Activated naive CD8-positive, alpha-beta T cell treated with anti-CD3 and anti-CD28 coated beads for 36 hours (primary cell): ENCODE results near the gene SPECC1L. TPM values are rescaled to one million over a fixed set of nuclear protein-coding genes. Genes with fewer than 3 reads are reported as not detected.
"Not testable (repeated sequence)": the region's sequence is repeated elsewhere in the genome, so short reads cannot be mapped to it uniquely, and the experiment has no call there.

Source experiments
- DNase-seq: peaks from one replicate; pipeline ENCODE4 v3.0.0; 2021
- H3K27ac Mint-ChIP-seq: one replicate; pipeline ENCODE4 v1.8.0; 2022; ENCODE audit warnings: mild to moderate bottlenecking, moderate library complexity, mixed read lengths
- H3K27me3 Mint-ChIP-seq: one replicate; pipeline ENCODE4 v1.8.0; 2022; ENCODE audit warnings: mild to moderate bottlenecking, mixed read lengths
- H3K36me3 Mint-ChIP-seq: one replicate; pipeline ENCODE4 v1.8.0; 2021; ENCODE audit warnings: mild to moderate bottlenecking, mixed read lengths
- H3K4me1 Mint-ChIP-seq: one replicate; pipeline ENCODE4 v1.8.0; 2021; ENCODE audit warnings: mixed read lengths
- H3K4me3 Mint-ChIP-seq: one replicate; pipeline ENCODE4 v1.8.0; 2022; ENCODE audit warnings: mild to moderate bottlenecking, moderate library complexity, mixed read lengths
- H3K9me3 Mint-ChIP-seq: one replicate; pipeline ENCODE4 v1.8.0; 2022; ENCODE audit warnings: mixed read lengths
- total RNA-seq, 2 experiments: library from RNA; stranded (reverse); gene quantifications; one replicate each; pipeline ENCODE4 v1.2.3, GENCODE V29; 2021

The SPECC1L gene, protein sequence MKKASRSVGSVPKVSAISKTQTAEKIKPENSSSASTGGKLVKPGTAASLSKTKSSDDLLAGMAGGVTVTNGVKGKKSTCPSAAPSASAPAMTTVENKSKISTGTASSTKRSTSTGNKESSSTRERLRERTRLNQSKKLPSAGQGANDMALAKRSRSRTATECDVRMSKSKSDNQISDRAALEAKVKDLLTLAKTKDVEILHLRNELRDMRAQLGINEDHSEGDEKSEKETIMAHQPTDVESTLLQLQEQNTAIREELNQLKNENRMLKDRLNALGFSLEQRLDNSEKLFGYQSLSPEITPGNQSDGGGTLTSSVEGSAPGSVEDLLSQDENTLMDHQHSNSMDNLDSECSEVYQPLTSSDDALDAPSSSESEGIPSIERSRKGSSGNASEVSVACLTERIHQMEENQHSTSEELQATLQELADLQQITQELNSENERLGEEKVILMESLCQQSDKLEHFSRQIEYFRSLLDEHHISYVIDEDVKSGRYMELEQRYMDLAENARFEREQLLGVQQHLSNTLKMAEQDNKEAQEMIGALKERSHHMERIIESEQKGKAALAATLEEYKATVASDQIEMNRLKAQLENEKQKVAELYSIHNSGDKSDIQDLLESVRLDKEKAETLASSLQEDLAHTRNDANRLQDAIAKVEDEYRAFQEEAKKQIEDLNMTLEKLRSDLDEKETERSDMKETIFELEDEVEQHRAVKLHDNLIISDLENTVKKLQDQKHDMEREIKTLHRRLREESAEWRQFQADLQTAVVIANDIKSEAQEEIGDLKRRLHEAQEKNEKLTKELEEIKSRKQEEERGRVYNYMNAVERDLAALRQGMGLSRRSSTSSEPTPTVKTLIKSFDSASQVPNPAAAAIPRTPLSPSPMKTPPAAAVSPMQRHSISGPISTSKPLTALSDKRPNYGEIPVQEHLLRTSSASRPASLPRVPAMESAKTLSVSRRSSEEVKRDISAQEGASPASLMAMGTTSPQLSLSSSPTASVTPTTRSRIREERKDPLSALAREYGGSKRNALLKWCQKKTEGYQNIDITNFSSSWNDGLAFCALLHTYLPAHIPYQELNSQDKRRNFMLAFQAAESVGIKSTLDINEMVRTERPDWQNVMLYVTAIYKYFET
- total RNA-seq: 10 to 100 TPM; 46.3 to 47.7 TPM

DNA sequence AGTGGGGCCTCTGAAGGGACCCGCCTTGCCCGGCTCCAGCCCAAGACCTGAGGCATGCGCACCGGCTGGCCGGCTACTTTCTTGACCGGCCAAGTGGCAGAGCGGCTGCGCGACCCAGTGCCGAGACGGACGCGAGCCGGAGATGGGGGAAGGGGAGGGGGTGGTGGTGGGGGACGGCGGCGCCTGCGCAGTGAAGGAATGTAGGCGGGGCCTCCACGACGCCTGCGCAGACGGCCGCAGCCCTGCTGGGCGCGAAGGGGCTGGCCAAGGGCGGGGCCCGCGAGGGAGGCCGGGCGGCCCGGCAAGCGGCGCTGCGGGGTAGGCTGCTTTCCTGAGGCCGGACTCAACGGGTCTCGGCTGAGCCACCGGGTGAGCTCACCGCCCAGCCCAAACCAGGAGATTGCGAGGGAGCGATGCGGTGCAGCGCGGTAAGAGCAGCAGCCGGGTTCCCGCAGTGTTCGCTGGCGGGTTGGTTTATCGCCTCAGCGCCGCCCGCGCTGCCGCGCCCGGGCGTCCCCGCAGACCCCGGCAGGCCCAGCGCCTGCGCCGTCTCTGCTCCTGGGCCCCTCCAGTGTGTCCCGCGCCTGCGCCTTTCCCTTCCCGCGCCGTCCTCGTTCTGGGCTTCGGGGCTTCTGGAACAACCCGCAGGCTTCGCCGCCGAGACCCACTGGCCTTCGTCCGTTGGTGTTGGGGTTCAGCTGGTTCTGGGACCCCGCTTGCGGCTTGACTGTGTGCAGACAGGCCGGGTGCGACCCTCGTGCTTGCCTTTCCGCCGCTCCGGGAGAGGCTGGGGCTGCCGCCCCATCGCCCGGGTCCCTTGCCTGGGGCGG is at the start of gene SPECC1L:
Gene SPECC1L, plus strand, starts transcription at position 276 of the 830 bp plus-strand sequence. CDS start 31,401 bp downstream, outside the sequence.
- Mint-ChIP-seq H3K36me3 (peaks cover 8% of the 10 kb centered on the region), H3K4me1 (peaks cover 34% of the 10 kb centered on the region), H3K27ac (peak within 1 kb of the TSS; percentile 94), H3K27me3 (no peaks in the 10 kb centered on the region), H3K9me3 (no peaks in the 10 kb centered on the region), H3K4me3 (peak within 1 kb of the TSS; percentile 86)
- DNase-seq: peak; percentile 94

DNA sequence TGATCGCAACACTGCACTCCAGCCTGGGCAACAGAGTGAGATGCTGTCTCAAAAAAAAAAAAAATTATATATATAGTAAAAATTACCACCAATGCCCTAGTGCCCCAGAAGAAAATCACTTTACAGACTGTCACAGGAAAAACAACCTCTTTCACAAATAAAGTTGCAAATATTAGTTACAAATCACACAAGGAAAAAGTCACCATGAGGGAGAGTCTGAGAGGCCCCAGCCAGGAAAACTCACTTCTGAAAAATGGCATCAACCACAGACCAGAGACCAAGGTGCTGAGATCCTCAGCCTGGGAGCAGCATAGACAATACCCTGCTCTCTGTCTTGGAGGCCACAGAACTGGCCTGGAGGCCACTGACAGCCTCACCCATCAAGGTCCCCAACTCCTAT is 46.2 kb upstream of the SPECC1L start:
- no peaks in the 10 kb centered on the region for H3K4me1 Mint-ChIP-seq
- H3K36me3 Mint-ChIP-seq: no peaks in the 10 kb centered on the region
- peaks cover 2% of the 10 kb centered on the region for H3K9me3 Mint-ChIP-seq
- H3K27ac Mint-ChIP-seq: no peak overlapping the region
- H3K4me3 Mint-ChIP-seq: no peak overlapping the region
- no peak for DNase-seq
- H3K27me3 Mint-ChIP-seq: no peaks in the 10 kb centered on the region

DNA sequence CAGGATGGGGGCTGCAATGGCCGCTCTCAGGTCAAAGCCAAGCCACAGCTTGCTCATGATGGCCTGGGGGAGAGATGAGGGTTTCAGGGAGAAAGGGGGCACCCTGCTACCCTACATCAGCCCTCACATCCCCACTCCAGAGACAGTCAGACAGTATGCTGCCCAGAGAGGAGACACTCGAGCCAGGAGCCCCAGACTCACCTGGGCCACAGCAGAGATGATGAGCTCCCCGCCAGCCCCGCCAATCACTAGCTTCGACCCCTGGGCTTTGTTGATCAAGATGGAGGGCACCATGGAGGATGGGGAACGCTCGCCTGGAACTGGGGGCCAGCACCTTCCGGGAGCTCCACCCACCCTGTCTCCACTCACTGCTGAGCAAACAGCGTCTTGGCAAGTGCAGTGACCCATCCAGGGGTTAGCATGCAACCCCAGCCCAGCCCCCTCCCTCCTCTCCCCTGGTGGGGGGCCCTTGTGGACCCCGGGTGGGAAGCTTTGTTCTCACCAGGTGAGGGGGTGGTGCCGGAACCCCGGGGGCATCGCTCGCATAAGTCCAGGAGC is 45.5 kb upstream of the SPECC1L start:
- no peaks in the 10 kb centered on the region for H3K36me3 Mint-ChIP-seq
- DNase-seq: no peak
- no peak overlapping the region for H3K4me3 Mint-ChIP-seq
- no peaks in the 10 kb centered on the region for H3K4me1 Mint-ChIP-seq
- H3K27ac Mint-ChIP-seq: no peak overlapping the region
- no peaks in the 10 kb centered on the region for H3K27me3 Mint-ChIP-seq
- H3K9me3 Mint-ChIP-seq: peaks cover 2% of the 10 kb centered on the region

DNA sequence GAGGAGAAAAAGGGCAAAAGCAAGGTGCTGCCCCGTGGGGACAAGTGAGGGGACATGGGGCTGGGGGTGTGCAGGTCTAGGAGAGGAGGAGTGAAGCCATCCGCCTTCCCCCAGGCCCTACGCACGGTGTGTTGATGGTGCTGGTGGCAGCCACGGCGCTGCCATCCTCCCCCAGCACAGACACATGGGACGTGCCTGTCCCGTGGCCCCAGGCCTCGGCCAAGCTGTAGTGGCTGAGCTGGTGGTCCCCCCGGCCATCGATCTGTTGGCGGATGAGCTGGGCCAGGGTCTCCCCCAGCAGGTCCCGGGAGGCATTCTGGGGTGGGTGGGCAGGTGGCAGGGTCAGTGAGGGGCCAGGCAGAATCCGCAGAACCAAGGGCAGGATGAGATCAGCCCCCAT is 44.7 kb upstream of the SPECC1L start:
- DNase-seq: no peak
- H3K36me3 Mint-ChIP-seq: no peaks in the 10 kb centered on the region
- H3K4me1 Mint-ChIP-seq: no peaks in the 10 kb centered on the region
- H3K27ac Mint-ChIP-seq: no peak overlapping the region
- no peak overlapping the region for H3K4me3 Mint-ChIP-seq
- no peaks in the 10 kb centered on the region for H3K27me3 Mint-ChIP-seq
- peaks cover 2% of the 10 kb centered on the region for H3K9me3 Mint-ChIP-seq

DNA sequence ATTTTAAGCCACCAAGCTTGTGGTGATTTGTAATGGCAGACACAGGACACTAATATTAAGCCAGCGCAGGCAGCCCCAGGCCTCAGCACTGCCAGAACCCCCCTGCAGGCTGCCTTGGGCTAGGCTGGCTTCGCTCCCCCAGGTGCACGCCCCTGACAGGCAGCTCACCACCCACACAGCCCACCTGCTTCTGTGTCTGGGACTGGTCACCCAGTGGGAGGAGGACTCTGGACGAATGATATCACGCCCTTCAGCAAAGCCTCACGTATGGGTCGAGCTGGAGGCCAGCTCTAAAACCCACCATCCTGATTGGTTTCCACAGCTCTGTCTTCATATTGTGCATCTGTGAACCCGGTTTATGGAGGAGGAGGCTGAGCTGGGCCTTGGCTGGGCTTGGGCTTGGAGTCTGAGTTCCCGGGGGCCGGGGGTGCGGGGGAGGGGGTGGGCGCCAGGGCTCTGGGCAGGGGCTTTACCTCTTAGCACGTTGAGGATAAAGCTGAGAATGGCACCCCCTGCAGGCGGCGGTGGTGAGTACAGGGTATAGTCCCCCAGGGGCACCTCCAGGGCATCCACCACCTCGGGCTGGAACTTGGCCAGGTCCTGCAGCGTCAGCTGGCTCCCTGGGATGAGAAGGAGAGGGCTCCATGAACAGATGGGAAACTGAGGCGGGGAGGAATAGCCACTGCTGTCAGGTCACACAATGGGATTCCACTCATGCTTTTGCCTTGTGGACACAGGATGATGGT is 39.5 kb upstream of the SPECC1L start:
- no peak overlapping the region for H3K27ac Mint-ChIP-seq
- no peaks in the 10 kb centered on the region for H3K27me3 Mint-ChIP-seq
- peak; percentile 53 for DNase-seq
- no peaks in the 10 kb centered on the region for H3K36me3 Mint-ChIP-seq
- H3K4me3 Mint-ChIP-seq: no peak overlapping the region
- H3K9me3 Mint-ChIP-seq: no peaks in the 10 kb centered on the region
- H3K4me1 Mint-ChIP-seq: peaks cover 1% of the 10 kb centered on the region

DNA sequence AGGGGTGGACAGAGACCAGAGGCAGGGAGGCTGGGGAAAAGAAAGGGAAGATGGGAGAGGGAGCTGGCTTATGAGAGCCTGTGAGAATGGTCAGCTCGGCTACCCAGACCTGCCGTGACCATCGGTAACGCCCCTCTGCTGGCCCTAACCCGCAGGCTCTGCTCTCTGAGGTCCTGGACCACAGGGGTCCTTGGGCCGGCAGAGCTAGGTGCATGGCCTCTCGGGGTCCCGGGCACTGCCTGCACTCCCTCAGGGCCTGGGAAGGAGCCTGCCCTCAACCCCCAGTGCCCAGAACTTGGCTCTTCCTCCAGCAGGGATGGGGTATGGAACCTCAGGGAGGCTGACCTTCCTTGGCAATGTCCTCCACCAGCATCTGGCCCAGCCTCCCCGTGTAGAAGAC is 38.9 kb upstream of the SPECC1L start:
- Mint-ChIP-seq H3K4me1 (peaks cover 1% of the 10 kb centered on the region), H3K27ac (no peak overlapping the region), H3K9me3 (no peaks in the 10 kb centered on the region)

DNA sequence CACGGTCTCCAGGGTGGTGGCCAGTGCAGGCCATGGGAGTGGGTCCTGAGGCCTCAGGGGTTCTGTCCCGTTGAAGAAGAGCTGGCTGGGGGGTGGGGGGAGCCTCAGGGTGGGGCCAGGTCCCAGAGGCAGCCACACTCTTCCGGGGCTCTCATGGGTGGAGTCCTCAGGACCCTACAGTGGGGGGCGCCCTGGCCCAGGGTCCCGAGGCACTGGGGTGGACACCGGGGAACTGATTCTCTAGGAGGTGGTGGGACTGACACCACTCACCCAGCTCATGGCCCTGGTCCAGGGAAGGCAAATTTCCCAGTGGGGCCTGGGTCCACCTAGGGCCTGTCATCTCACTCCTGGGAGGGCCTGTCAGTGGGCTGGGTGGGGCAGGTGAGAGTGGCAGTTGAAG is 38.5 kb upstream of the SPECC1L start:
- H3K27me3 Mint-ChIP-seq: no peaks in the 10 kb centered on the region
- DNase-seq: no peak
- H3K27ac Mint-ChIP-seq: no peak overlapping the region
- H3K4me1 Mint-ChIP-seq: peaks cover 1% of the 10 kb centered on the region
- no peak overlapping the region for H3K4me3 Mint-ChIP-seq
- no peaks in the 10 kb centered on the region for H3K9me3 Mint-ChIP-seq
- no peaks in the 10 kb centered on the region for H3K36me3 Mint-ChIP-seq

More for the DNA sequence above, 38.9 kb upstream of the SPECC1L start:
- Mint-ChIP-seq H3K27me3 (no peaks in the 10 kb centered on the region), H3K36me3 (no peaks in the 10 kb centered on the region), H3K4me3 (no peak overlapping the region)
- no peak for DNase-seq

DNA sequence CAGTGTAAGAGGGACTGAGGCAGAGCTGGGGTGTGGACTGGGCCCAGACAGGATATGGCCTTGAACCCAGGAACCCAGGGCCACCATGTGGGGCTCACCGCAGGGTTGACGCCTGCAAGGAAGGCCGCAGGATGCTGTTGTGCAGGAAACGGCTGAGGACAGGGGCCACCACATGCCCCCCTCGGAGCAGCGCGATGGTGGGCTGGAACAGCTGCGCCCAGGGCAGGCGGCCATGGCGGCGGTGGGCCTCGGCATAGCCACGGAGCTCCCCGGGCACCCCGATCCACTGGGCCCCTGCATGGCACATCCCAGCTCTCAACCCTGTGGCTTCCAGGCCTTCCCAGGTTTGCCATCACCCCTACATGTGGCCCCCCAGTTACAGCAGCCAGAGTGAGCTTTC is 37.9 kb upstream of the SPECC1L start:
- H3K9me3 Mint-ChIP-seq: no peaks in the 10 kb centered on the region
- H3K27ac Mint-ChIP-seq: no peak overlapping the region

DNA sequence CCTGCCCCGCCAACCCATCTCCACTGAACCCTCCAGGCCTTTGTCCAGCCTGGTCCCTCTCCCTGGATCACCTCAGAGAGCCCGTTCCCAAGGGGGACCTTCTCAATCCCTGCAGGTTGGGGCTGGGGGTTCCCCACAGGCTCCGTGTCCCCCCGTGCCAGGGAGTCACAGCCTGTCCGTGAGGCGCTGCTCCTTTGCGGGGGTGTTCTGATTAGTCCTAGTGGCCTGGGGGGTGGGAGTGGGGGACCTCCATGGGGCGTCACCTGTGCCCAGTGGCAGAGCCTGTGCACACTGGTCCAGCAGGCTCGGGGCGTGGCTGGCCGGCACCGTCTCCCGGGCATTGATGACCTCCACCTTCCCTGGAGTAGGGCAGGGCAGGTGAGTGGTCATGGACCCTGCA is 37.4 kb upstream of the SPECC1L start:
- H3K4me1 Mint-ChIP-seq: peaks cover 1% of the 10 kb centered on the region
- no peak overlapping the region for H3K4me3 Mint-ChIP-seq
- H3K27me3 Mint-ChIP-seq: no peaks in the 10 kb centered on the region
- DNase-seq: no peak
- no peaks in the 10 kb centered on the region for H3K36me3 Mint-ChIP-seq
- H3K9me3 Mint-ChIP-seq: no peaks in the 10 kb centered on the region
- no peak overlapping the region for H3K27ac Mint-ChIP-seq

More for the DNA sequence above, 37.9 kb upstream of the SPECC1L start:
- Mint-ChIP-seq H3K27me3 (no peaks in the 10 kb centered on the region), H3K4me1 (peaks cover 1% of the 10 kb centered on the region), H3K4me3 (no peak overlapping the region), H3K36me3 (no peaks in the 10 kb centered on the region)
- no peak for DNase-seq

DNA sequence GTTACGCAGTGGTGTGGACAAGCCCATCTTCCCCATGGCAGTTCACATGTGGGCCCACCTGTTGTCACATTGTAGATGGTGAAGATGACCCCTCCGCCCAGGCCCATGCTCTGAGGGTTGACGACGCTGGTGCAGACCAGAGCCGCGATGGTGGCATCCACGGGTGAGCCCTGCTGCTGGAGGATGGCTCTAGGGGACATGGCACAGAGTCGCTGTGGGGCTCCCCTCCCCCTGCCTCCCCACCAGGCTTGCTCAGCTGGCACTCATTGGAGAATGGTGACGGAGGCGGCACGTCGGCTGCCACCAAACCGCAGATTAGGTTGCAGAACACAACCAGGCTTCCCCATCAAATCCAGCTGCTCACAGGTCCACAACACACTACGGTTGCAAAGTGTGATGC is 36.8 kb upstream of the SPECC1L start:
- Mint-ChIP-seq H3K9me3 (no peaks in the 10 kb centered on the region), H3K4me1 (peaks cover 1% of the 10 kb centered on the region), H3K36me3 (no peaks in the 10 kb centered on the region), H3K27ac (no peak overlapping the region), H3K4me3 (no peak overlapping the region), H3K27me3 (no peaks in the 10 kb centered on the region)
- no peak for DNase-seq

DNA sequence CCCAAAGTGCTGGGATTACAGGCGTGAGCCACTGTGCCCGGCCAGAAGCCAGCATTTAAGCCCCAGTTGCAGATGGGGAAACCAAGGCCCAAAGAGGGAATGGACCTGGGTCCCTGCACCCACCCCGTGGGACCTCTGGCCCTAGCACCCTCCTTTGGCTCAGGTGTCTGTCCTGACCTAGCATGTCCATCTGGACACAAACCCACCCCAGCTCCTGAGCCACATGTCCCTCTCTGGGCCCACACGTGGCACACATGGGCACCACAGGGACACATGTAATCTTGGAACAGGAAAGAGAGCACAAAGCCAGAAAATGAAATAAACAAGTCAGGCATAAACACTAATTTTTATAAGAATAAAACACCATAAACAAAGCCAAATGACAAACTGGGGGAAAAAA is 35.3 kb upstream of the SPECC1L start:
- no peaks in the 10 kb centered on the region for H3K36me3 Mint-ChIP-seq

DNA sequence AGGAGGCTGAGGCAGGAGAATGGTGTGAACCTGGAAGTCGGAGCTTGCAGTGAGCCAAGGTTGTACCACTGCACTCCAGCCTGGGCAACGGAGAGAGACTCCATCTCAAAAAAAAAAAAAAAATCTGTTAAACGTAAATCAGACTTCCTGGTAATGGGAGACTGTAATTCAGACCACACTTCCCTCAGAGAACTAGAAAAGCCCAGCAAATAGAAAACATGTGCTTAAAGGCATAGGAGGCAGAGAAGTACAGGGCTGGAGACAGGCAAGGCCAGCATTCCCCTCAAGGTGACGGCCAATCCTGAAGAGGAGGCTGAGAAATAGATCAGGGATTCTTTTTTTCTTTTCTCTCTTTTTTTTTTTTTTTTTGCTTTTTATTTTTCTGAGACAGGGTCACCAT is 34.0 kb upstream of the SPECC1L start:
- Mint-ChIP-seq H3K9me3 (no peaks in the 10 kb centered on the region), H3K36me3 (no peaks in the 10 kb centered on the region), H3K27ac (no peak overlapping the region), H3K4me3 (no peak overlapping the region), H3K4me1 (peaks cover 9% of the 10 kb centered on the region), H3K27me3 (no peaks in the 10 kb centered on the region)
- DNase-seq: no peak

More for the DNA sequence above, 35.3 kb upstream of the SPECC1L start:
- no peak for DNase-seq
- Mint-ChIP-seq H3K9me3 (no peaks in the 10 kb centered on the region), H3K4me1 (peaks cover 1% of the 10 kb centered on the region), H3K27me3 (no peaks in the 10 kb centered on the region), H3K4me3 (no peak overlapping the region), H3K27ac (no peak overlapping the region)

DNA sequence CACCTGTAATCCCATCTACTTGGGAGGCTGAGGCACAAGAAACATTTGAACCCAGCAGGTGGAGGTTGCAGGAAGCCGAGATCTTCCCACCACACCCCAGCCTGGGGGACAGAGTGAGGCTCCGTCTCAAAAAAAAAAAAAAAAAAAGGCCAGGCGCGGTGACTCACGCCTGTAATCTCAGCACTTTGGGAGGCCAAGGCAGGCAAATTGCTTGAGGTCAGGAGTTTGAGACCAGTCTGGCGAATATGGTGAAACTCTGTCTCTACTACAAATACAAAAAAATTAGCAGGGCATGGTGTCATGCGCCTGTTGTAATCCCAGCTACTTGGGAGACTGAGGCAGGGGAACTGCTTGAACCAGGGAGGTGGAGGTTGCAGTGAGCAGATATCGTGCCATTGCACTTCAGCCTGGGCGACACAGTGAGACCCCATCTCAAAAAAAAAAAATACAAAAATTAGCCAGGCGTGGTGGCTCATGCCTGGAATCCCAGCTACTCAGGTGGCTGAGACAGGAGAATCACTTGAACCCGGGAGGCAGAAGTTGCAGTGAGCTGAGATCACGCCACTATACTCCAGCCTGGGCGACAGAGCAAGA is 32.4 kb upstream of the SPECC1L start:
- not testable (repeated sequence) for H3K27ac Mint-ChIP-seq, H3K27me3 Mint-ChIP-seq, H3K4me3 Mint-ChIP-seq, DNase-seq, H3K9me3 Mint-ChIP-seq, H3K36me3 Mint-ChIP-seq
- peaks cover 22% of the 10 kb centered on the region for H3K4me1 Mint-ChIP-seq
